GM13976 (cell line): ENCODE data around the gene DST.

Source experiments
- DNase-seq: peaks from one replicate; pipeline ENCODE4 v3.0.0; 2012; ENCODE audit warnings: low spot score
- CTCF ChIP-seq: IDR thresholded peaks from 2 replicates; pipeline ENCODE4 v1.5.1; 2012; ENCODE audit warnings: borderline replicate concordance, mild to moderate bottlenecking; ENCODE audit not compliant: insufficient read depth; ENCODE audit errors: extremely low read depth, missing control alignments, control extremely low read depth
- in situ Hi-C: fragments of 300-500 bp; cut with MboI; formaldehyde crosslinking; loops from one replicate; pipeline ENCODE4 v1.12.0; 2022; ENCODE audit warnings: low sequenced_read_pairs, mixed read lengths, inconsistent platforms; ENCODE audit not compliant: unreplicated experiment

Gene DST

GRCh38 chr6:56489559-56489958 lies 153.1 kb downstream of the DST start:
- no peak for DNase-seq
- in situ Hi-C loops, result no loop called here
- no peak for TF ChIP-seq CTCF

GRCh38 chr6:56488281-56488680 lies 154.4 kb downstream of the DST start:
- TF ChIP-seq CTCF, result no peak
- DNase-seq, result no peak
- in situ Hi-C loops, result no loop called here

- in situ Hi-C loops, result no loop called here
- TF ChIP-seq CTCF, result no peak
- DNase-seq, result no peak
Measured at GRCh38 chr6:56486681-56487080, 156.0 kb downstream of the DST start.

- no peak for TF ChIP-seq CTCF
- no peak for DNase-seq
- in situ Hi-C loops, result no loop called here
Measured at GRCh38 chr6:56484669-56485068, 158.0 kb downstream of the DST start.

- DNase-seq, result no peak
- TF ChIP-seq CTCF, result no peak
- in situ Hi-C loops, result no loop called here
Measured at GRCh38 chr6:56483929-56484328, 158.8 kb downstream of the DST start.

GRCh38 chr6:56482525-56482924 lies 160.2 kb downstream of the DST start:
- DNase-seq, result no peak
- in situ Hi-C loops, result no loop called here
- no peak for TF ChIP-seq CTCF

- no peak for TF ChIP-seq CTCF
- in situ Hi-C loops, result no loop called here
- no peak for DNase-seq
Measured at GRCh38 chr6:56481957-56482356, 160.7 kb downstream of the DST start.
